ENCODE data around the gene ELAPOR2. TPM values are rescaled to one million over a fixed set of nuclear protein-coding genes. Genes with fewer than 3 reads are reported as not detected.

ELAPOR2 gene
- total RNA-seq, 2 experiments from 2014 or later, result 4.0 to 4.1 TPM

Other genes starting within 250 kb of the ELAPOR2 start
- gene DMTF1, start 92.8 kb upstream of the ELAPOR2 start, total RNA-seq, result 10 to 100 TPM; 62.7 to 71.1 TPM
- gene TMEM243, start 160.1 kb upstream of the ELAPOR2 start, total RNA-seq, result 10 to 100 TPM; 44.7 to 47.8 TPM

Measured in activated CD4-positive, alpha-beta memory T cell treated with anti-CD3 and anti-CD28 coated beads for 36 hours (primary cell).